Tibial nerve (tissue), 4 donors: ENCODE results near the gene RABL3. TPM values are rescaled to one million over a fixed set of nuclear protein-coding genes. Genes with fewer than 3 reads are reported as not detected.

ENCODE experiments used
- DNase-seq, 2 donors: peaks; one replicate each; pipeline ENCODE4 v3.0.0-alpha.2; 2019; ENCODE audit warnings: low spot score in 2 of 2
- H3K27ac ChIP-seq, 4 donors: fragments of 200-600 bp; sonication (generic) in 3 of 4; one replicate each; pipeline ENCODE4 v1.5.1; 2017 to 2019; ENCODE audit warnings: mild to moderate bottlenecking in 1 of 4
- H3K27me3 ChIP-seq, 2 donors: fragments of 200-600 bp; sonication (generic) in 1 of 2; one replicate each; pipeline versions ENCODE4 v1.5.1 to v1.6.0; 2017 to 2019
- H3K36me3 ChIP-seq, 3 donors: fragments of 200-600 bp; sonication (generic); one replicate each; pipeline ENCODE4 v1.5.1; 2018 to 2019
- H3K4me1 ChIP-seq, 4 donors: fragments of 200-600 bp; sonication (generic) in 3 of 4; one replicate each; pipeline ENCODE4 v1.5.1; 2017 to 2019
- H3K4me3 ChIP-seq, 4 donors: fragments of 200-600 bp; sonication (generic) in 3 of 4; one replicate each; pipeline ENCODE4 v1.5.1; 2017 to 2019; ENCODE audit warnings: mild to moderate bottlenecking in 1 of 4, moderate library complexity in 1 of 4
- H3K9me3 ChIP-seq, 4 donors: fragments of 200-600 bp; sonication (generic) in 3 of 4; one replicate each; pipeline ENCODE4 v1.5.1; 2017 to 2019
- CTCF ChIP-seq, 5 experiments: fragments of 200-600 bp in 3 of 5; fragments of 450-650 bp in 2 of 5; sonication (generic) in 3 of 5; IDR thresholded peaks; one replicate each; pipeline ENCODE4 v1.5.1; 2016 to 2019; ENCODE audit warnings: antibody characterized with exemption in 5 of 5, mild to moderate bottlenecking in 3 of 5, moderate library complexity in 2 of 5
- EP300 ChIP-seq, 2 donors: sonication (generic); formaldehyde crosslinking; IDR thresholded peaks; one replicate each; pipeline ENCODE4 v1.6.1; 2017; ENCODE audit warnings: antibody characterized with exemption in 2 of 2, mild to moderate bottlenecking in 1 of 2
- POLR2A ChIP-seq, 2 donors: fragments of 450-650 bp; IDR thresholded peaks; one replicate each; pipeline ENCODE4 v1.6.1; 2017; ENCODE audit warnings: antibody characterized with exemption in 2 of 2, mild to moderate bottlenecking in 2 of 2, moderate library complexity in 2 of 2
- WGBS, 2 donors: methylation state at CpG; one replicate each; pipeline ENCODE4 v1.1.5; 2018; 5-methylcytosine and 5-hydroxymethylcytosine counted together
- total RNA-seq, 4 donors: library from RNA; depleted of rRNA; stranded (reverse); fragments of >200 nt; gene quantifications; one replicate each; pipeline ENCODE4 v1.1.0, GENCODE V29; 2016

The RABL3 gene
- total RNA-seq, 4 donors from 2014 or later: 10.8 to 17.6 (median 15.0) TPM

DNA sequence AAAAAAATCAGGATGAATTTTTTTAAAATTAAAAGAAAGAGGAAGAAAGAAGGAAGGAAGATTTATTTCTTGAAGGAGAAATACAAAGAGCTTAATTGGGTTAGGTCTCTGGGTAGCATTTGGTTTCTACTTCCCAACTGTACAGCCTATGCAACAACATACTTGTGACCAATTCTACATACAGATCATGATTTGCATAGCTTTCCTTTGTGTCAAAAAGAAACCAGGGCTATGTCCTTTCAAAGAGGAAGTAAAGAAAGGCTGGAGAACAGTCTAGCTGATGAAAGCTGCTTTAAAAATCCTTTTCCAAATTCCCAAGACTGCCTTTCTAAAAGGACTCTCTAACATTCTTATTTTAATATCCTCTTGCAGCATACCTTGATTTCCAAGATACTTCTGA, 54.2 kb downstream of the RABL3 start:
- no peaks in the 10 kb centered on the region for H3K4me1 ChIP-seq
- H3K9me3 ChIP-seq: no peaks in the 10 kb centered on the region
- DNase-seq: no peak
- peaks cover 0 to 27% (median 0%) of the 10 kb centered on the region in 3 donors for H3K36me3 ChIP-seq
- no peaks in the 10 kb centered on the region for H3K27me3 ChIP-seq
- H3K4me3 ChIP-seq: no peak overlapping the region
- TF ChIP-seq EP300 (IDR thresholded peaks at IDR 0.05) (no peak), POLR2A (IDR thresholded peaks at IDR 0.05) (no peak), CTCF (IDR thresholded peaks at IDR 0.05) (no peak)
- H3K27ac ChIP-seq: no peak overlapping the region

GRCh38 chr3:120685411-120685810, 56.9 kb downstream of the RABL3 start:
- TF ChIP-seq CTCF (IDR thresholded peaks at IDR 0.05) (no peak), EP300 (IDR thresholded peaks at IDR 0.05) (no peak), POLR2A (IDR thresholded peaks at IDR 0.05) (no peak)
- no peaks in the 10 kb centered on the region for H3K9me3 ChIP-seq
- 91 to 100% methylated on average over 1 of the region's 1 CpG for WGBS, 2 donors
- DNase-seq: no peak
- no peak overlapping the region for H3K27ac ChIP-seq
- no peaks in the 10 kb centered on the region for H3K4me1 ChIP-seq
- H3K27me3 ChIP-seq: no peaks in the 10 kb centered on the region
- peaks cover 0 to 22% (median 0%) of the 10 kb centered on the region in 3 donors for H3K36me3 ChIP-seq
- no peak overlapping the region for H3K4me3 ChIP-seq

- H3K9me3 ChIP-seq: no peaks in the 10 kb centered on the region
- no peaks in the 10 kb centered on the region for H3K4me1 ChIP-seq
- H3K4me3 ChIP-seq: no peak overlapping the region
- H3K27ac ChIP-seq: no peak overlapping the region
- TF ChIP-seq POLR2A (IDR thresholded peaks at IDR 0.05) (no peak), CTCF (IDR thresholded peaks at IDR 0.05) (no peak), EP300 (IDR thresholded peaks at IDR 0.05) (no peak)
- H3K27me3 ChIP-seq: no peaks in the 10 kb centered on the region
- DNase-seq: no peak
- peaks cover 0 to 22% (median 0%) of the 10 kb centered on the region in 3 donors for H3K36me3 ChIP-seq
- 73 to 83% methylated on average over 4 of the region's 4 CpGs for WGBS, 2 donors
These were observed 57.4 kb downstream of the RABL3 start for GRCh38 chr3:120684896-120685295.

GRCh38 chr3:120683671-120684301, 58.5 kb downstream of the RABL3 start:
- peaks cover 0 to 5% (median 1%) of the 10 kb centered on the region in 4 donors for H3K4me1 ChIP-seq
- WGBS, 2 donors: 74 to 92% methylated on average over 3 of the region's 3 CpGs

More at GRCh38 chr3:120683671-120684301, 58.5 kb downstream of the RABL3 start:
- TF ChIP-seq POLR2A (IDR thresholded peaks at IDR 0.05): no peak
- TF ChIP-seq EP300 (IDR thresholded peaks at IDR 0.05): no peak
- no peak for TF ChIP-seq CTCF (IDR thresholded peaks at IDR 0.05)
- H3K4me3 ChIP-seq: no peak overlapping the region
- no peak for DNase-seq
- peaks cover 0 to 12% (median 0%) of the 10 kb centered on the region in 3 donors for H3K36me3 ChIP-seq
- H3K9me3 ChIP-seq: no peaks in the 10 kb centered on the region
- H3K27ac ChIP-seq: no peak overlapping the region
- H3K27me3 ChIP-seq: no peaks in the 10 kb centered on the region
